CMK (cell line): ENCODE data around the gene GNB1L.

ENCODE experiments used
- DNase-seq: peaks from one replicate; pipeline ENCODE4 v3.0.0-alpha.2; 2010; ENCODE audit warnings: low read depth

The GNB1L gene

GRCh38 chr22:19808873-19809478, 45.7 kb downstream of the GNB1L start:
- DNase-seq = no peak

- no peak for DNase-seq
These were observed 46.5 kb downstream of the GNB1L start for GRCh38 chr22:19807914-19808872.

GRCh38 chr22:19807161-19807913, 47.3 kb downstream of the GNB1L start:
- no peak for DNase-seq

GRCh38 chr22:19806213-19807160, 48.2 kb downstream of the GNB1L start:
- DNase-seq = no peak

- DNase-seq = no peak
These were observed 48.9 kb downstream of the GNB1L start for GRCh38 chr22:19805821-19806212.

GRCh38 chr22:19803736-19804267, 50.9 kb downstream of the GNB1L start:
- no peak for DNase-seq

GRCh38 chr22:19802894-19803735, 51.6 kb downstream of the GNB1L start:
- no peak for DNase-seq

GRCh38 chr22:19802001-19802893, 52.4 kb downstream of the GNB1L start:
- no peak for DNase-seq

GRCh38 chr22:19801340-19802000, 53.2 kb downstream of the GNB1L start:
- DNase-seq = no peak

GRCh38 chr22:19800761-19801244, 53.9 kb downstream of the GNB1L start:
- DNase-seq = no peak

- DNase-seq = no peak
These were observed 54.4 kb downstream of the GNB1L start for GRCh38 chr22:19800306-19800705.

GRCh38 chr22:19799322-19800190, 55.1 kb downstream of the GNB1L start:
- no peak for DNase-seq

GRCh38 chr22:19798891-19799293, 55.8 kb downstream of the GNB1L start:
- no peak for DNase-seq

- no peak for DNase-seq
These were observed 56.5 kb downstream of the GNB1L start for GRCh38 chr22:19798003-19798665.

GRCh38 chr22:19797086-19798002, 57.3 kb downstream of the GNB1L start:
- no peak for DNase-seq

GRCh38 chr22:19796160-19796559, 58.5 kb downstream of the GNB1L start:
- DNase-seq = no peak
